HG02588 (cell line): ENCODE results near the gene DNAL4.
"Not testable (repeated sequence)": the region's sequence is repeated elsewhere in the genome, so short reads cannot be mapped to it uniquely, and the experiment has no call there.

ENCODE experiments used
- ATAC-seq: cut with Tn5 transposase; IDR thresholded peaks from one replicate; pipeline ENCODE4 v1.9.1; 2021; ENCODE audit warnings: mild to moderate bottlenecking, moderate library complexity; ENCODE audit not compliant: unreplicated experiment

The DNAL4 gene

DNA sequence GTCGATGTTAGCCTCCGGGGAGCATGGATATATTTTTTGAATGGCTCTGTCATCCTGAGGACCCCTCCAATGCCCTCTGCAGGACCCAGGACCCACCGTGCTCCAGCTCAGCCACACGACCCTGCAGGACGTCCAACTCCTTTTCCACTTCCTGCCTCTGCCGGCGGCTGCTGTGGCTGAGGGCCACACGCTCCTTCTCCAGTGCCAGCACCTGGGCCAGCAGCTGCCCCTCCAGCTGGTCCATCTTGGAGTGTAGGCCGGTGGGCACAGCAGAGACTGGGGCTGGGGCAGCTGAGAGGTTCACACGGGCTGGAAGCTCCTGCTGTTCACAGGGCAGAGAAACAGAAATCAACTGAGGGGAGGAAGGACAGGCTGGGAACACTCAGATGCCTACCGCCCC lies 34.2 kb upstream of the DNAL4 start:
- ATAC-seq = no peak

DNA sequence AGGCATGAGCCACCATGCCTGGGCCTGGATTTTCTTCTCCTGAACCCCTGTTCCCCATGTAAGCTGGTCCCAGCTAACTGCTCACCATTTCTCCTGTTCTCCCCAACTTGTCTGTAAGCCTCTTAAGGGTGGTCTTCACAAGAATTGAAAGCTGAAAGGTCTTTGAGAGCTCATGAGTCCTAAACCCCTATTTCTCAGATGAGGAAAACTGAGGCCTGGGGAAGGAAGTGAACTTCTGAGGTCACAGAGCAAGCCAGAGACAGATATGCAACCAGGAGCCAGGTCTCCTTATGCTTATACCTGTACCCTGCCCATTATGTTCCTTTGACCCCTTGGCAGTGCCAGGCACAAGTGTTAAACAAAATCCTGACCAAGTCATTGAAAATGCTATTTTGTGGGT lies 33.6 kb upstream of the DNAL4 start:
- no peak for ATAC-seq

DNA sequence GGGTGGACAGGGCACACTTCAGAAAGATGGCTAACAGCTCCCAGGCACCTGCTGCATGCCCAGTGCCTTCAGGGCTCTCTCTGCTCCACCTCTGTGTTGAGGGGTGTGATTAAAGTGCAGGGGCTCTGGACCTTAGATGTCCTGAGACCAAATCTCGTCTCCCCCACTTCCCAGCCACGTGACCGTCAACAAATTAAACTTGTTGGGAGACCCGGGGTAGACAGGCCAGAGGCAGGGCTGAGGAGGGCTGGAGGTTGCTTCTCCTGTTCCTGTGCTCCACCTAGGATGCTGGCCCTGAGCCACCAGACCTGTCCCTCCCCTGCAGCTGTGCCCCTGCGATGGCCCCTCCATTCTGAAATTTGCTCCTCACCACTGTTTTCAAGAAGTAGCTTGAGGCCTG lies 32.9 kb upstream of the DNAL4 start:
- ATAC-seq = no peak

- ATAC-seq = no peak
These were observed 32.4 kb upstream of the DNAL4 start for GRCh38 chr22:38826386-38826785.

DNA sequence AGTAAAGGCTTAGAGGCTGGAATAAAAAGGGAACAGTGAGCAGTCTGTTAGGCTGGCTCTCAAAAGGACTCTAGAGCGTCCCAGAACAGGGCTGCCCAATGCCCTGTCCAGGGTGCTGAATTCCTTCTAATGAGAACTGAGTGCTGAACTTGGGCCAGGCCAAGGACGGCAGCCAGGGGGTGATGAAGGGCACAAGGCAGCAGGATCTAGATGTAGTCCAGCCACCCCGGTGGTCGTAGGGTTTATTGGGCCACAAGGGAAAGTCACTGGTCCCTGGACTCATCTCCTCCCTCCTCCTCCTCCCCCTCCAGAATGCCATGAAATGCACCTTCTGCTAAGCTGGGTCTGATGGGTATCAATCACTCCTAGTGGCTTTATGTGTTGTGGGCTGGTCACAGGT lies 30.6 kb upstream of the DNAL4 start:
- no peak for ATAC-seq

GRCh38 chr22:38823637-38824036 lies 29.7 kb upstream of the DNAL4 start:
- no peak for ATAC-seq

DNA sequence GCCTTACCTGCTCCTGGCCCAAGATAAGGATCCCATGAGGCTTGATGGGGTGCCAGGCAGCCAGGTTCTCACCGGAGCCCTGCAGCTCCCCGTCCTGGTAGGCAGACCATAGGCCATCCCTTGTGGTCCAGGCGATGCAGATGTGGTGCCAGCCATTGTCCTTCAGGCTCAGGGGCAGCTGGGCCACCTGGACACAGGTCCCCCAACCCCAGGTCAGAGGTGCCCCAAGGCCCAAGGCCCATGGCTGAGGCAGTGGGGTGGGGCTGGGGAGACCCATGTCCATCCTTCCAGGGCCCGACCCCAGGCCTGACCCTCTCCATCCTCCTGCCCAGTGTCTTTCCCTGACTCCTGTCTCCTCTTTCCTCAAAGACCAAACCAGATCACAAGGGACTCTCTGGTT lies 29.1 kb upstream of the DNAL4 start:
- no peak for ATAC-seq

DNA sequence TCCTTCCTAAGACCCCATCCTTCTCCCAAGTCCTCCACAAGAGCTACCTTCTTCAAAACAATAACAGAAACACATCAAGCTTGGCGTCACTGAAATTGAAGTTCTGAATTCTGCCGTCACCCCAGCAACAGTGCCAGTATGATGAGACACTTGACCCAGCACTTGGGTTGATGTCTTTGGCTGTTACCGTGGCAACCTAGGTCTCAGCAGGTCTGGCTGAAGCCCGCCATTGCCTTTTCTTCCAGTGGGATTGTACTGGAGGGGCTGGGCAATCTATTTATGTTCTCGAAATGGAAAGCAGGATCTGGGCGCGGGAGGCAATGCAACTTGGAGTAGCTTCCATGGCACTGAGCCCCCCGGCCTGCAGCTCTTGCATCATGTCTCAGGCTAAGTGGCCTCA lies 26.1 kb upstream of the DNAL4 start:
- no peak for ATAC-seq

DNA sequence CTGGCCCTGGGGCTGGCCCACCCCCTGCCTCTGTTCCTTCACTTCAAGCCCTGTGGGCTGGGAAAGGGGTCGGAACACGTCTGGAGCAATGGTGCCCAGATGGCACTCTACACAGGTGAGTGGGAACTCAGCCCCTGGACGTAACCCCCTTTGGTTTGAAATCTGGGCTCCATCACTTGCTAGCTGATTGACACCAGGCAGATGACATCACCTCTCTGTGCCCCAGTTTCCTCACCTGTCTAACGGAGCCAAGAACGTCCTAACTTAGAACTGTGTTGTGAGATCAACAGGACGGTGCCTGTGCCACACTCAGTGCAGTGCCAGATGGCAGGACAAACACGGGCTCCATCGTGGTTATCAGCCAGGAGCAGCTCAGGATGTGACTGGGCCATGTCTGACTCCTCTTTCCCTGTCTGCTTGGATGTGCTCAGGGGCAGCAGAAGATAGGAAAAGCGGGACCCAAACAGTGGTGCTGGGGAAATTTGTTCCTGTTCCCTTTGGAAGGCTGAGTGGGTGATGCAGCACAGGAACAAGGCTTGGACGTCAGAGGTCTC lies 25.5 kb upstream of the DNAL4 start:
- no peak for ATAC-seq

- no peak for ATAC-seq
These were observed 23.3 kb upstream of the DNAL4 start for GRCh38 chr22:38817196-38817595.

- ATAC-seq = no peak
These were observed 21.9 kb upstream of the DNAL4 start for GRCh38 chr22:38815842-38816241.

- ATAC-seq = no peak
These were observed 17.3 kb upstream of the DNAL4 start for GRCh38 chr22:38811241-38811640.

DNA sequence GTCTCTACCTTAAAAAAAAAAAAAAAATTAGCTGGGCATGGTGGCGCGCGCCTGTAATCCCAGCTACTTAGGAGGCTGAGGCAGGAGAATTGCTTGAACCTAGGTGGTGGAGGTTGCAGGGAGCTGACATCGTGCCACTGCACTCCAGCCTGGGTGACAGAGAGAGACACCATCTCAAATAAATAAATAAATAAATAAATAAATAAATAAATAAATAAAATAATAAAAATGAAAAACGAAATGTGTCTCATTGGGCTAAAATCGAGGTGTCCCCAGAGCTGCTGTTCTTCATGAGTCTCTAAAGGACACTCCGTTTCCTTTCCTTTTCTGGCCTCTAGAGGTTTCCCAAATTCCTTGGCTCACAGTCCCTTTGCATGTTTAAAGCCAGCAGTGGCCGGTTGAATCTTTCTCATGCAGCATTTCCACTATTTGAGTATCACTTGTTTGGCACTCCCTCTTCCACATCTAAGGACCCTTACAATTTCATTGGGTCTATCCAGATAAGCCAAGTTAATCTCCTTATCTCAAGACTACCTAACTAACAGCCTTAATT lies 11.2 kb upstream of the DNAL4 start:
- not testable (repeated sequence) for ATAC-seq

DNA sequence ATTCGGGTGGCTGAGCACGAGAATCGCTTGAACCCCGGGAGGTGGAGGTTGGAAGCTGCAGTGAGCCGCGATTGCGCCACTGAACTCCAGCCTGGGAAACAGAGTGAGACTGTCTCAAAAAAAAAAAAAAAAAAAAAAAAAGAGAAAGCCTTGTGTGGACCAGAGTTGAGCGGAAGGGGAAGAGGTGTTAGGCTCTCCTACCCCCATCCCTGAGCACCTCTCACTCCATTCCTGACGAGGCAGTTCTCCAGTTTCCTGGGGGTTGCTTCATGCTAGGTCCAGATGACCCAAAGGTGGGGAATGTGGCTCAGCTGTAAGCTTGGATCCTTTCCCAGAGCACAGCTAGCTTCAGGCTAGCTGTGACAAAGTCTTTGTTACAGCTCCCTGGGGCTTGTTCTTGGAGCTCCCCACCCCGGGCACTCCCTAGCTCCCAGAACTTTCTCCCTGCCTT lies 8.8 kb upstream of the DNAL4 start:
- no peak for ATAC-seq

DNA sequence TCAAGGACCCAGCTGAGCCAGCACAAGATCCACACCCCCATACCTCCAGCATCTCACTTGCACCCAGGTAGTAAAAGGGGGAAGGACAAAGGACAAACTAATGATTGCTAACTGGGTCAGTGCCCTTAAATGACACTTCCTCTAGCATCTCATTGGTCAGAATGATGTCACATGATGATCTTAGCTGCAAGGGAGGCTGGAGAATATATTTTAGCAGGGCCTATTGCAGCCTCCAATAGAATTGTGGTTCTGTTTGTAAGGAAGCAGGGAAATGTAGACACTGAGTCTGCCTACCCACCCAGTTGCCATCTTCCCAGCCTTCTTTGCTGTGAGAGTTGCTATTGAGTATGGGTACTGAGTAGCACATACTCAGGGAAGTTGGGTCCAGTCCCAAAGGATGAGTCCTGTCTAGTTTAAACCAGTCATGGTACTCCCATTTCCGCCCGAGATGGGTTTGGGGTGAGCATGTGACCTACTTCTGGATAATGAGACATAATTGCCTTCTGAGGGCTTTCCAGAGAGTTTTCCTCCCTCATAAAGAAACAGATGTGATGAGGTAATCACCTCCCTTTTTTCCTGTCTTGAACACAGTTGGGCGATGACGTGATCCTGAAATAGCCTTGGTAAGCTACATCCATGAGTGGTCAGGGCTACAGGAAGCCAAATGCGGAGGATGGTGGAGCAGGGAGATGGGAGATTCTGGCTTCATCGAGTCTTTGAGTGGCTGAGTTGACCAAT lies 5.5 kb upstream of the DNAL4 start:
- ATAC-seq = no peak

DNA sequence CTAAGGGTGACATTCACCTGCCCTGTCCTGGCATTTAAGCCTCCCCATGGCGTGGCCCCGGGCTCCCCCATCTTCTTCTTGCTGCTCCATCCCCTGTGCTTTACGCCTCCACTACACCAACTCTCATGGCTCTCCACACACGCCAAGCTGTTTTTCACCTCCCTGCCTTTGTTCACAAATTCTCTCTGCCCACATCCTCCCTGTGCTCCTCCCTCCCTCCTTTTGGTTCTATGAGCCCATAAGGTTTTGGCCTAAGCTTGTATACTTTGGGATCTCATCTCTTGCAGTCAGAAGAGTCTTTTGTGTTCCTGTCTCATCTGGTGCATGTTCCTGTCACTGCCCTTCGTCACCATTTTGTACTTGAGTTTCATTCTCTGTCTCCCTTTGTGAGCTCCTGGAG lies 4.6 kb upstream of the DNAL4 start:
- no peak for ATAC-seq

DNA sequence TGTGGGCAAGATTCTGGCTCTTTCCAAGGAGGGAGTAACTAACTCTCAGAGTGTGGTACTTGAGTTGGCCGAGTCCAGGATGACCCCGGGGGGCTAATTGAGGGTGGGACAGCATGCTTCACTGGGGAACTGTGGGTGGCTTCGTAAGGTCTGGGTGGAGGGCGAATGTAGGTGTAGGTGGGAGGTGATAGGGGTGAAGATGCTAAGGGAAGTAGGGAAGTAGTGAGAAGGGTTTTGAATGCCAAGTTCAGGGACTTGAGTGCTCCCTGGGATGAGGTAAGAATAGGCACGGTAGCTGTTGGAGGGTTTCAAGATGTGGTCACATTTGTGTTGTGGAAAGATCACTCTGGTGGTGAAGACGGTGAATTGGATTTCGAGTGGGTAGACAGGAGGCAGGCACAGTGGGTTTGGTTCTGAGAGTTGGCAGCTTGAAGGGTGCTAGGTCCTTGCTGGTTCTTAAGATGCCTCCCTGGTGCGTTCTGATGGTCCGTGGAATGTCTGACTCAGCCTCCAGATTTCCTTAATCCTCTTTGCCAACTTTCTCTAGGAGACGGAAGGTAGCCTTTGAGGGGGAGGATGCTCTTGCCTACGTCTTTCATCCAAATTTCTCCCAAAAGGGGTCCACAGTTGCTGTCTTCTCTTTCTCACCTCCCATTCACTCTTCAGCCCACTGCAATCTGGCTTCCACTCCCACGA lies 2.5 kb upstream of the DNAL4 start:
- ATAC-seq = no peak

DNA sequence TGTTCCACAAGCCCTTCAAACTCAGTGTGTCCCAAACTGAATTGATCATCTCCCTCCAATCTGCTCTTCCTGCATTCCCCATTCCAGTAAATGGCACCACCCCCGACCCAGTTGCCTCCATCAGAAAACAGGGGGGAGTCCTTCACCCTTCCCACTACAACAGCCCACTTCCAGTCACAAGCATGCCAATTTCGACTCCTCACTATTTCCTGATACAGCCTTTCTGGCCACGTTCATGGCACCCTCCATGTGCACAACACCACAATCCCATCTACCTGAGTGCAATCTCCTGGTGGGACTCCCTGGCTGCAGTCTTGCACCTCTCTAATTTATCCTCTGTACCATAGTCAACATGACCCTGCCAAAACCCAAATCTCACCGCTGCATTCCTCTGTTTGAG lies 1.6 kb upstream of the DNAL4 start:
- ATAC-seq = no peak

- ATAC-seq = no peak
These were observed 626 bp downstream of the DNAL4 start for GRCh38 chr22:38793317-38793716.

GRCh38 chr22:38792833-38793232 lies 1.1 kb downstream of the DNAL4 start:
- ATAC-seq = no peak

GRCh38 chr22:38789606-38790005 lies 4.3 kb downstream of the DNAL4 start:
- ATAC-seq = no peak

DNA sequence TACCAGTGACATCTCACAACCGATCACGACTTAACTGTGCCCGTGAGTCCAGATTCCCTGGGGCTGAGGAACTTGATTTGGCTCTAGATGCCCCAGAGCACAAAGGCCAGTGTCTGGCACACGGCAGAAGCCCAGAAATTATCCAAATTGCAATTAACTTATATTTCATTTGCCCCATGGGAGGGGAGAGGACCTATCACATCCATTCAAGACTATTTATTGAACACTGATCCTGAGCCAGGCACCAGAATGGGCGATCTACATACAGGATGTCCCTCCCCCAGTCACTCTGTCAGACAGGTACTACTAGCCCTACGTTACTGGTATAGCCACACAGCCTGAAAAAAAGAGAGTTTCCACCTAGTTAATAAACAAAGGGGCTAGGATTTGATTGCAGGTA lies 5.1 kb downstream of the DNAL4 start:
- no peak for ATAC-seq
